Liver (tissue), 9 donors: ENCODE data around the gene RGL1. TPM values are rescaled to one million over a fixed set of nuclear protein-coding genes. Genes with fewer than 3 reads are reported as not detected.

Source experiments
- DNase-seq: peaks from one replicate; pipeline ENCODE4 v3.0.0-alpha.2; 2017; ENCODE audit warnings: low spot score
- H3K27ac ChIP-seq, 2 donors: one replicate each; pipeline ENCODE4 v1.7.0; 2013; ENCODE audit warnings: inconsistent platforms in 2 of 2, low read length in 2 of 2, control low read depth in 1 of 2, low read depth in 1 of 2, mild to moderate bottlenecking in 1 of 2
- H3K27me3 ChIP-seq, 4 donors: one replicate each; pipeline versions ENCODE4 v1.6.1 to v1.7.0; 2013; ENCODE audit warnings: low read length in 3 of 4, inconsistent platforms in 1 of 4, mild to moderate bottlenecking in 1 of 4, moderate library complexity in 1 of 4; ENCODE audit not compliant: control insufficient read depth in 4 of 4, insufficient read depth in 4 of 4
- H3K36me3 ChIP-seq, 4 donors: one replicate each; pipeline versions ENCODE4 v1.6.1 to v1.7.0; 2013; ENCODE audit warnings: low read length in 3 of 4, mild to moderate bottlenecking in 3 of 4, low read depth in 1 of 4, moderate library complexity in 1 of 4; ENCODE audit not compliant: control insufficient read depth in 4 of 4, insufficient read depth in 3 of 4
- H3K4me1 ChIP-seq, 4 donors: one replicate each; pipeline versions ENCODE4 v1.6.1 to v1.7.0; 2013; ENCODE audit warnings: low read length in 3 of 4, mild to moderate bottlenecking in 3 of 4, moderate library complexity in 1 of 4; ENCODE audit not compliant: control insufficient read depth in 4 of 4, insufficient read depth in 4 of 4
- H3K4me3 ChIP-seq, 3 donors: one replicate each; pipeline versions ENCODE4 v1.6.1 to v1.7.0; 2013; ENCODE audit warnings: low read length in 3 of 3, control low read depth in 1 of 3, low read depth in 1 of 3, mild to moderate bottlenecking in 1 of 3
- H3K9ac ChIP-seq, 2 donors: one replicate each; pipeline ENCODE4 v1.7.0; 2013; ENCODE audit warnings: low read length in 2 of 2, mild to moderate bottlenecking in 2 of 2, moderate library complexity in 2 of 2, control low read depth in 1 of 2, low read depth in 1 of 2
- H3K9me3 ChIP-seq, 4 donors: one replicate each; pipeline versions ENCODE4 v1.6.1 to v1.7.0; 2013; ENCODE audit warnings: low read length in 3 of 4; ENCODE audit not compliant: control insufficient read depth in 4 of 4
- EGR1 ChIP-seq, 2 donors: IDR thresholded peaks; 2 replicates each; pipeline ENCODE4 v1.6.1; 2016 to 2018; ENCODE audit warnings: antibody characterized with exemption in 2 of 2, low read depth in 2 of 2
- FOXA1 ChIP-seq: IDR thresholded peaks from 2 replicates; pipeline ENCODE4 v1.6.1; 2016; ENCODE audit warnings: antibody characterized with exemption
- FOXA2 ChIP-seq: IDR thresholded peaks from 2 replicates; pipeline ENCODE4 v1.6.1; 2016; ENCODE audit warnings: antibody characterized with exemption
- HNF4A ChIP-seq, 2 donors: conservative IDR thresholded peaks; 2 replicates each; pipeline ENCODE4 v1.6.1; 2016; ENCODE audit warnings: antibody characterized with exemption in 2 of 2, mild to moderate bottlenecking in 2 of 2
- HNF4G ChIP-seq: IDR thresholded peaks from 2 replicates; pipeline ENCODE4 v1.6.1; 2016; ENCODE audit warnings: antibody characterized with exemption
- JUND ChIP-seq, 2 donors: IDR thresholded peaks; 2 replicates each; pipeline ENCODE4 v1.6.1; 2016; ENCODE audit warnings: antibody characterized with exemption in 2 of 2
- NR2F2 ChIP-seq: IDR thresholded peaks from 2 replicates; pipeline ENCODE4 v1.6.1; 2016; ENCODE audit warnings: antibody characterized with exemption
- RXRA ChIP-seq, 2 donors: IDR thresholded peaks; 2 replicates each; pipeline ENCODE4 v1.6.1; 2017 to 2018; ENCODE audit warnings: antibody characterized with exemption in 2 of 2, mild to moderate bottlenecking in 1 of 2
- SP1 ChIP-seq: IDR thresholded peaks from 2 replicates; pipeline ENCODE4 v1.6.1; 2018; ENCODE audit warnings: antibody characterized with exemption, mild to moderate bottlenecking
- TAF1 ChIP-seq: conservative IDR thresholded peaks from 2 replicates; pipeline ENCODE4 v1.6.1; 2016; ENCODE audit warnings: antibody characterized with exemption, mild to moderate bottlenecking
- YY1 ChIP-seq: IDR thresholded peaks from 2 replicates; pipeline ENCODE4 v1.6.1; 2016; ENCODE audit warnings: antibody characterized with exemption, mild to moderate bottlenecking
- ZBTB33 ChIP-seq: IDR thresholded peaks from 2 replicates; pipeline ENCODE4 v1.6.1; 2016; ENCODE audit warnings: antibody characterized with exemption
- WGBS: extraction: QIAGEN DNeasy Blood & Tissue Kit; methylation state at CpG from one replicate; pipeline ENCODE4 v1.1.7; 2013; 5-methylcytosine and 5-hydroxymethylcytosine counted together
- polyA plus RNA-seq, 2 donors: library from polyadenylated mRNA; stranded (reverse) in 1 of 2; unstranded in 1 of 2; fragments of 200-250 nt in 1 of 2; fragments of >200 nt in 1 of 2; fragmentation: Nextera tagmentation in 1 of 2; extraction: Ambion mirVana in 1 of 2; gene quantifications; one replicate each; pipeline versions ENCODE4 v1.2.1 to v1.2.3, GENCODE V29; 2013 to 2015
- total RNA-seq, 2 donors: library from RNA; depleted of rRNA; stranded (reverse); fragments of >200 nt; gene quantifications; one replicate each; pipeline ENCODE4 v1.2.3, GENCODE V29; 2014
- TF ChIP-seq, protein P1 (sequence below): fragments of 150-350 bp; IDR thresholded peaks from 2 replicates; pipeline ENCODE4 v1.5.1; 2017; ENCODE audit warnings: improper control_type of control experiment, low read depth, low read length; ENCODE audit not compliant: missing input control
- TF ChIP-seq, protein P2 (sequence below): IDR thresholded peaks from 2 replicates; pipeline ENCODE4 v1.6.1; 2016; ENCODE audit warnings: antibody characterized with exemption
- donor health status: healthy.
- donor health status: healthy.
- donor health status: healthy.
- donor health status: healthy.
- donor health status: healthy.

The RGL1 gene
- total and polyA plus RNA-seq, 4 donors, result 3.9 to 15.3 (median 8.9) TPM

DNA sequence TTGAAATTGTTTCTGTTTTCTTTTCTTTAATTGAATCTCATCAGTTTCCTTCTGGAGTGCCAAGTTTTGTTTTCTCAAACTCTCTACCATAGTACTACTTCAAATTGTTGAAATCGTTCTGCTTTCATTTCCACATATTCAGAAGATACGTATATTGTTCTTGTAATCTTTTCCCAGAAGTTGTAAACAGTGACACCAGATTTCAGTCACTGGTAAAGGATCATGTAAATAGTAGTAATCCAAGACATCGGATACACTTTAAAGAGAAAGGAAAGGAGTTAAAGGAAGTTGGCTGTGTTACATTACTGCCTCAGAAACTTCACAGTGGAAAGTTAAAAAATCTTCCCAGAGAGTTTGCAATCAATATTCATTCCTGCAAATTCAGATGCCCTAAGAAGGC is 67.5 kb downstream of the RGL1 start:
- H3K27me3 ChIP-seq, result no peaks in the 10 kb centered on the region
- no peaks in the 10 kb centered on the region for H3K36me3 ChIP-seq
- no peak for DNase-seq
- peaks cover 0 to 13% (median 2%) of the 10 kb centered on the region in 4 donors for H3K4me1 ChIP-seq
- no peak overlapping the region for H3K4me3 ChIP-seq
- TF ChIP-seq RXRA (IDR thresholded peaks at IDR 0.05), result no peak
- TF ChIP-seq TAF1, result no peak
- TF ChIP-seq FOXA2, result no peak
- no peak for TF ChIP-seq JUND (IDR thresholded peaks at IDR 0.05)
- TF ChIP-seq YY1, result no peak
- TF ChIP-seq HNF4A (conservative IDR thresholded peaks at IDR 0.05), result no peak
- no peak for TF ChIP-seq ZBTB33
- TF ChIP-seq SP1, result no peak
- TF ChIP-seq NR2F2, result no peak
- no peak for TF ChIP-seq FOXA1
- TF ChIP-seq, protein P1, sequence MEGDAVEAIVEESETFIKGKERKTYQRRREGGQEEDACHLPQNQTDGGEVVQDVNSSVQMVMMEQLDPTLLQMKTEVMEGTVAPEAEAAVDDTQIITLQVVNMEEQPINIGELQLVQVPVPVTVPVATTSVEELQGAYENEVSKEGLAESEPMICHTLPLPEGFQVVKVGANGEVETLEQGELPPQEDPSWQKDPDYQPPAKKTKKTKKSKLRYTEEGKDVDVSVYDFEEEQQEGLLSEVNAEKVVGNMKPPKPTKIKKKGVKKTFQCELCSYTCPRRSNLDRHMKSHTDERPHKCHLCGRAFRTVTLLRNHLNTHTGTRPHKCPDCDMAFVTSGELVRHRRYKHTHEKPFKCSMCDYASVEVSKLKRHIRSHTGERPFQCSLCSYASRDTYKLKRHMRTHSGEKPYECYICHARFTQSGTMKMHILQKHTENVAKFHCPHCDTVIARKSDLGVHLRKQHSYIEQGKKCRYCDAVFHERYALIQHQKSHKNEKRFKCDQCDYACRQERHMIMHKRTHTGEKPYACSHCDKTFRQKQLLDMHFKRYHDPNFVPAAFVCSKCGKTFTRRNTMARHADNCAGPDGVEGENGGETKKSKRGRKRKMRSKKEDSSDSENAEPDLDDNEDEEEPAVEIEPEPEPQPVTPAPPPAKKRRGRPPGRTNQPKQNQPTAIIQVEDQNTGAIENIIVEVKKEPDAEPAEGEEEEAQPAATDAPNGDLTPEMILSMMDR, result no peak
- no peaks in the 10 kb centered on the region for H3K9me3 ChIP-seq
- no peak overlapping the region for H3K9ac ChIP-seq
- 61% methylated on average over 3 of the region's 3 CpGs for WGBS
- peak overlapping the region; percentile 43 to 46 for H3K27ac ChIP-seq

DNA sequence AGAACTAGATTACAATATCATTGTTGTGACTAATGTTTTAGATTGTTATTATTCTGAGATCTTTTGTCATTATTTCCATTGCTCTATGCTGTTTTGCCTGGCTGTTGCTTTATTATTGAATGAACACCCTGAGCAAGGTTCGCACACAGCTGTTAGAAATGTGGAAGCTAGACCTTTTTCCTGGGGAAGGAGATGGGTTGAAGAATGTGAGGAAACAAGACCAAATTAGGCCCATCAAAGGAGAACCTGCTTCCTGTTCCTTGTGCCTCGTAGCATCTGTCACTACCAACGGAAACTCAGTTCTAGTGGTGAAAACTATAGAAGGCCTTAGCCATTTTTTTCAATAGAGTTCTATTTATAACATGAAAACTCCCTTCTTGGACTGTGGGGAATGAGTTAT is 68.7 kb downstream of the RGL1 start:
- Histone ChIP-seq H3K9ac (no peak overlapping the region), H3K4me3 (no peak overlapping the region), H3K36me3 (no peaks in the 10 kb centered on the region), H3K4me1 (peaks cover 0 to 13% (median 2%) of the 10 kb centered on the region in 4 donors), H3K27me3 (no peaks in the 10 kb centered on the region), H3K9me3 (no peaks in the 10 kb centered on the region), H3K27ac (peak overlapping the region; percentile 43 to 68)
- DNase-seq, result no peak
- TF ChIP-seq, protein P2, sequence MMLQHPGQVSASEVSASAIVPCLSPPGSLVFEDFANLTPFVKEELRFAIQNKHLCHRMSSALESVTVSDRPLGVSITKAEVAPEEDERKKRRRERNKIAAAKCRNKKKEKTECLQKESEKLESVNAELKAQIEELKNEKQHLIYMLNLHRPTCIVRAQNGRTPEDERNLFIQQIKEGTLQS, result no peak
- TF ChIP-seq, protein P1, result no peak
- TF ChIP-seq RXRA (IDR thresholded peaks at IDR 0.05), result no peak
- no peak for TF ChIP-seq HNF4A (conservative IDR thresholded peaks at IDR 0.05)
- no peak for TF ChIP-seq HNF4G
- TF ChIP-seq NR2F2, result no peak
- TF ChIP-seq YY1, result no peak
- TF ChIP-seq ZBTB33, result no peak
- no peak for TF ChIP-seq SP1
- TF ChIP-seq JUND (IDR thresholded peaks at IDR 0.05), result no peak
- no peak for TF ChIP-seq FOXA1
- TF ChIP-seq EGR1 (IDR thresholded peaks at IDR 0.05; ENCODE audit: low read depth in 2 of 2), result no peak
- no peak for TF ChIP-seq TAF1
- WGBS, result 57% methylated on average over 3 of the region's 3 CpGs
